Activated CD4-positive, alpha-beta memory T cell treated with anti-CD3 and anti-CD28 coated beads, Interleukin-2, amount 10 ng/mL, durations not matched to agents 7 days and 5 days (primary cell): Measurements from ENCODE around the gene KIDINS220. TPM values are rescaled to one million over a fixed set of nuclear protein-coding genes. Genes with fewer than 3 reads are reported as not detected.

ENCODE experiments used
- CTCF ChIA-PET: fragments of 350-600 bp; sonication (Branson Sonifier 250); formaldehyde crosslinking; loops from one replicate; lab custom pipeline; 2021; ENCODE audit warnings: antibody characterized with exemption, inconsistent platforms; lab: Charles Lee
- POLR2A ChIA-PET: fragments of 350-600 bp; sonication (Branson Sonifier 250); formaldehyde crosslinking; loops from one replicate; lab custom pipeline; 2021; ENCODE audit warnings: antibody characterized with exemption; lab: Charles Lee
- DNase-seq: peaks from one replicate; pipeline ENCODE4 v3.0.0-alpha.2; 2020
- H3K27ac Mint-ChIP-seq: one replicate; pipeline ENCODE4 v1.8.0; 2021; ENCODE audit warnings: mild to moderate bottlenecking, mixed read lengths
- H3K27me3 Mint-ChIP-seq: one replicate; pipeline ENCODE4 v1.8.0; 2021; ENCODE audit warnings: mixed read lengths
- H3K36me3 Mint-ChIP-seq: one replicate; pipeline ENCODE4 v1.8.0; 2021; ENCODE audit warnings: low read depth, mixed read lengths
- H3K4me1 Mint-ChIP-seq: one replicate; pipeline ENCODE4 v1.8.0; 2021; ENCODE audit warnings: mixed read lengths
- H3K4me3 Mint-ChIP-seq: one replicate; pipeline ENCODE4 v1.8.0; 2021; ENCODE audit warnings: mild to moderate bottlenecking, mixed read lengths
- H3K9me3 Mint-ChIP-seq: one replicate; pipeline ENCODE4 v1.8.0; 2021; ENCODE audit warnings: mixed read lengths
- total RNA-seq, 2 experiments: library from RNA; stranded (reverse); gene quantifications; one replicate each; pipeline ENCODE4 v1.2.3, GENCODE V29; 2021

Gene KIDINS220
- total RNA-seq, 2 experiments from 2014 or later = 33.4 to 35.1 TPM

DNA sequence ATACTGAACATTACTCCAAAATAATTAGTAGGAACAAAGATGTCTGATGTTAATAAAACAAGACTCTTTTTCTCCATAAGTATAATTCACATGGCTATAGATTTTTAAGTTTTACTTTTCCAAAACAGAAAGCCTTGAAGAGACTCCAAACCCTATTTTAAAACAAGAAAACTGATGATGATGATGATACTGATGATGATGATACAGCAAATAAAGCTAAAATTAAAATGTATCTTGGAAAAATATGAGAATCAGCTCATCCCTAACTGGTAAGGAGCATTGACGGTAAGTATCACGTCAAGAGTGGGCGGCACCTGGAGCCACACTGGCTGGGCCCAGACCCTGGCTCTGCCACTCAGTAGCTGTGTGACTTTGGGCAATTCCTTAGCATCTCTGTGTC, 116.0 kb downstream of the KIDINS220 start:
- no peak overlapping the region for H3K27ac Mint-ChIP-seq
- peaks cover 3% of the 10 kb centered on the region for H3K9me3 Mint-ChIP-seq
- no peak for DNase-seq
- no peak overlapping the region for H3K4me3 Mint-ChIP-seq
- H3K27me3 Mint-ChIP-seq = peaks cover 3% of the 10 kb centered on the region
- ChIA-PET CTCF (no interaction called here), POLR2A (no interaction called here)
- H3K36me3 Mint-ChIP-seq = no peaks in the 10 kb centered on the region
- H3K4me1 Mint-ChIP-seq = no peaks in the 10 kb centered on the region

DNA sequence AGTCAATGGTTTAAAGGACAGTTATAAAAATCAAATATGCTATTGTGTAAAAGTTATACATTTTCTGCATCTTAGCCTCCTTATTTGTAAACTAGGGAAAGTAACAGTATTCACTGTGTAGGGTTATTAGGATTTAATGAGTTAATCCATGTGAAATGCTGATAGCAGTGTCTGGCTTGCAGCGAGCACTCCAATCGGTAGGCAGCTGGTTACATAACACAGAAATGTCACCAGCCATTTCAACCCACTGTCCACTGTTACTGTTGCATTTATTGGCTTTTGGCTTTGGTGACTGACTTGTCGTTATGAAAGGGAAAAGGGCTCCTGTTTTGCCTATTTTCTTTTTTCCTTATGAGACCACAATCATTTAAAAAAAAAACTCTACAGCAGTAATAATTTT, 116.7 kb downstream of the KIDINS220 start:
- POLR2A ChIA-PET = no interaction called here
- no peak for DNase-seq
- Mint-ChIP-seq H3K27me3 (peaks cover 7% of the 10 kb centered on the region), H3K36me3 (peaks cover 5% of the 10 kb centered on the region), H3K9me3 (peaks cover 9% of the 10 kb centered on the region), H3K27ac (no peak overlapping the region), H3K4me3 (no peak overlapping the region), H3K4me1 (no peaks in the 10 kb centered on the region)
- CTCF ChIA-PET = no interaction called here

DNA sequence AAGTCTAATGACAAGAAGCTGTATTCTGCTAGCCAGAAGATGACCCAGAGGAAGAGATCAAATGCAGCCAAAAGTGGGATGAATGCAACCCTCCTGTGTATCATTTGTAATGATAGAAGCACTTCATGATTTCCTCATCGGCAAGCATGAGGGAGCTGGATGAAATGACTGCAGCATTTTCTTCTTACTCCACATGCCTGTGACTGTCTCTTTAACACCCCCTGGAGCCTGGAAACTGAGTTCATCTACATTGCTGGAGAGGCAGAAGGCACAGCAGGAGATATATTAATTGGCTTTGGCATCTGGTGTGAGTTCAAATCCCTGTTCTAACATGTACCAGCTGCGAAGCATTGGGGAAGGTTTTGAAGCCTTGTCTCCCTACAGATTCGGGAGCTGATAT, 117.9 kb downstream of the KIDINS220 start:
- ChIA-PET POLR2A (no interaction called here), CTCF (no interaction called here)
- Mint-ChIP-seq H3K4me1 (no peaks in the 10 kb centered on the region), H3K27ac (no peak overlapping the region), H3K4me3 (no peak overlapping the region), H3K27me3 (peaks cover 7% of the 10 kb centered on the region), H3K36me3 (peaks cover 6% of the 10 kb centered on the region), H3K9me3 (peaks cover 14% of the 10 kb centered on the region)
- no peak for DNase-seq

DNA sequence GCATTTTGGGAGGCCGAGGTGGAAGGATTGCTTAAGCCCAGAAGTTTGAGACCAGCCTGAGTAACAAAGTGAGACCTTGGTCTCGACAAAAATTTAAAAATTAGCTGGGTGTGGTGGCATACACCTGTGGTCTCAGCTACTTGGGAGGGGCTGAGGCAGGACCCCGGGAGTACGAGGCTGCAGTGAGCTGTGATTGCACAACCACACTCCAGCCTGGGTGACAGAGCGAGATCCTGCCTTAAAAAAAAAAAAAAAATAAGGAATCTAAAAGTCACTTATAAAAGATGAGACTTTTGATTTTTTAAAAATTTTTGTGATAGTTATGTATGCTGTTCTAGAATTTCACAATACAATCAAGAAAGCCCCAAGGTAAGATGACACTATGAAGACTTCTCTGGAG, 122.4 kb downstream of the KIDINS220 start:
- Mint-ChIP-seq H3K36me3 (peaks cover 6% of the 10 kb centered on the region), H3K27me3 (peaks cover 7% of the 10 kb centered on the region), H3K9me3 (peaks cover 14% of the 10 kb centered on the region), H3K4me3 (no peak overlapping the region), H3K4me1 (no peaks in the 10 kb centered on the region), H3K27ac (no peak overlapping the region)
- POLR2A ChIA-PET = no interaction called here
- no peak for DNase-seq
- CTCF ChIA-PET = interaction anchor here (1.2 kb wide), 1 partner anchor 20 kb away, joined by 3 read pairs; no protein-coding TSS in a partner anchor

DNA sequence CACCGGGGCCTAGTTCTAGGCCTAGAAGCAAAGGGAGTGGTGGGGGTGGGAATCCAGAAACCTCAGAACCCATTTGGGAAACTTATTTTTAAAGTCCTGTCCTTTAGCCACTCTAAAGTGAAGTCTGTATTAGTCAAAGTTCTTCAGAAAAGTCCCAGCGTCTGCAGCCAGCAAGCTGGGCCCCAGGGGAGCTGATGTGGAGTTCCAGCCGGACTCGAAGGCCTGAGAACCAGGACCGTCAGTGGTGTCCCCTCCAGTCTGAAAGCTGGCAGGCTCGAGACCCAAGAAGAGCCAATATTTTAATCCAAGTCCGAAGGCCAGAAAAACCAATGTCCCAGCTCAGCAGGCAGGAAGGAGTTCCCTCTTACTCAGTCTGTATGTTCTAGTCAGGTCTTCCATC, 123.1 kb downstream of the KIDINS220 start:
- POLR2A ChIA-PET = no interaction called here
- peaks cover 14% of the 10 kb centered on the region for H3K9me3 Mint-ChIP-seq
- H3K4me1 Mint-ChIP-seq = no peaks in the 10 kb centered on the region
- H3K27ac Mint-ChIP-seq = no peak overlapping the region
- no peak for DNase-seq
- peaks cover 6% of the 10 kb centered on the region for H3K36me3 Mint-ChIP-seq
- peaks cover 7% of the 10 kb centered on the region for H3K27me3 Mint-ChIP-seq
- H3K4me3 Mint-ChIP-seq = no peak overlapping the region
- CTCF ChIA-PET = interaction anchor here (1.2 kb wide), 1 partner anchor 21 kb away, joined by 3 read pairs; no protein-coding TSS in a partner anchor

DNA sequence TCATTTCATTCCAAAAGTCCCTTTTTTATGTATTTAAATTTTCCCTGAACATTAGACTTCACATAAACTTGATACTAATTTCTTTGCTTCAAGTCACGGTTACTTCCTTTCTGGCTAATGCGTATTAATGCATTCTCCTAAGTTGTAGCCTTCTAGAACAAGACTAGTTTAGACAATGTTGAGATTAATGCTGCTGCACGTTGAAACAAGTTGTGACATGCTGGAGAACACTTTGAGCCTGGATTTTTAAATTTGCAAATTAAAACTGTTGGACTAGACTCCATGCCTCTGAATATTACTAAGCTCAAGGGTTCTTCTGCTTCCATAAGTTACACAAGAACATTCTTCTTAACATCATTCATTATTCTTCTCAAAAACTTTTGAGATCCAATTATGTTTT, 126.5 kb downstream of the KIDINS220 start:
- peaks cover 7% of the 10 kb centered on the region for H3K9me3 Mint-ChIP-seq

DNA sequence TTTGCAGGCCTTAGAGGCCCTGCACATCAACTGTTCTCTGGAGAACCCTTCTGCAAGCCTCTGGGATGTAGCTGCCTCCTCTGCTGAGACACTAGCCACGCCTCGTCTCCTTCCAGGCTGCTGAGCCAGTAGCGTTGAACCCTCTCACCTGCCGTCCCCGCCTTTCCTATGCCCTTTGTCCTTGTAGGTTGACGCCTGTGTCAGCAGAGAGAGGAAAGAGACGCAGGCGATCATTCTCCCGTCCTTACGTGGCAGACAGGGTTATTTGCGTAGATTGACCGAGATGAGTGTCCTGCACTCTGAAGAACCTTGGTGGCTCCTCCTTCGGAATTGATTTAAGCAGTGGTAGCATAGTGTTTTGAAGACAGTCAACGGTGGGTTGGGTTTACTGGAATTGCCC, 127.8 kb downstream of the KIDINS220 start:
- peaks cover 1% of the 10 kb centered on the region for H3K9me3 Mint-ChIP-seq
- ChIA-PET CTCF (no interaction called here), POLR2A (no interaction called here)
- no peak overlapping the region for H3K27ac Mint-ChIP-seq
- DNase-seq = no peak
- peaks cover 3% of the 10 kb centered on the region for H3K4me1 Mint-ChIP-seq
- H3K27me3 Mint-ChIP-seq = no peaks in the 10 kb centered on the region
- H3K4me3 Mint-ChIP-seq = no peak overlapping the region
- no peaks in the 10 kb centered on the region for H3K36me3 Mint-ChIP-seq

More for the DNA sequence above, 126.5 kb downstream of the KIDINS220 start:
- no peak overlapping the region for H3K27ac Mint-ChIP-seq
- DNase-seq = no peak
- H3K4me1 Mint-ChIP-seq = peaks cover 3% of the 10 kb centered on the region
- ChIA-PET CTCF (no interaction called here), POLR2A (no interaction called here)
- peaks cover under 1% of the 10 kb centered on the region for H3K27me3 Mint-ChIP-seq
- peaks cover 3% of the 10 kb centered on the region for H3K36me3 Mint-ChIP-seq
- H3K4me3 Mint-ChIP-seq = no peak overlapping the region

DNA sequence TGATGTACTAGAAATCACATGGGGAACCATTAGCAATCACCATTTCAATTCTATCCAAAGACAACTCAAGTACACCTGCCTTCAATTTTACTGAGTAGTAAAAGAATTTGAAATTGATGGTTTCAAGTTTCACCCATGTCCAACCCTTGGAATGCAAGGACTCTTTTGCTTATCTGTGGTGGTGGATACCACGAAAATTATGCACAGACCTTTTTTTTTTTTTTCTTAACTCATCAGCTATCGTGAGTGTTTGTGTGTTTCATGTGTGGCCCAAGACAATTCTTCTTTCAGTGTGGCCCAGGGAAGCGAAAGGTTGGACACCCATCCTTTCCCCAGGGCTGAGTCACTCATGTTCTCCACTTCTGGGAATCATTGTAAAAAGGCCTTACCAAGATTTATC, 132.5 kb downstream of the KIDINS220 start:
- CTCF ChIA-PET = no interaction called here
- DNase-seq = no peak
- H3K4me1 Mint-ChIP-seq = peaks cover 3% of the 10 kb centered on the region
- no peaks in the 10 kb centered on the region for H3K9me3 Mint-ChIP-seq
- no peak overlapping the region for H3K27ac Mint-ChIP-seq
- no peaks in the 10 kb centered on the region for H3K36me3 Mint-ChIP-seq
- POLR2A ChIA-PET = no interaction called here
- H3K27me3 Mint-ChIP-seq = peaks cover 5% of the 10 kb centered on the region
- H3K4me3 Mint-ChIP-seq = no peak overlapping the region

DNA sequence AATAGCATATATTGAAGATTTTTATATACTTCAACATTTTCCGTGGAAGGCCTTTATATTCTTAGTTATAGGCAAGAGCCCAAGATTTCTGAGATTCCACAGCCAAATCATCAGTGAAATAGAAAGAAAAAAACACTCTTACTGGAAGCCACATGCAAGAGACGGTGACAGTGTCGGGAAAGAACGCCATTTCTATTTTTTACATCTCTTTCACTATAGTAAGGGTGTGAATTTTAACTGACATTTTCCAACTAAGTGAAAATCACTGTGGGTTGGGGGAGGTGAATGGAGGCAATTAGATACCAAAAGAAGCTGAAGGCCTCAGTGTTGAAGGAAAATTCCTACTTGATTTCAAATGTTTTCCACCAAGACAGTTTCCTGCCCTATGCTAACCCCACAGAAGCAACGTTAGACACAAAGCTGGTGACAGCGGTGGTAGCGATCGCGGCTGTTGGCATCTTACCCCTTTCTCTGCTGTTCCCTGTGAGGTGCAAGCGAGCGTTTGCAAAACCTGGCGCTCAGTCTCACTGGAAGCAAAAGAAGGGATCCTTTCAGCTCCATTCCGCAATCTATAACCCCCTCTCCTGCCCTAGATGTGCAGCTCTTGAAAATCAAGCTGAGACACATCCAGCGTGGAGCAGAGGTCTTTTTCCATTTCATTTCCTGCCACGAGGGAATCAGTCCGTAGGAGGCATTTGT, 135.6 kb downstream of the KIDINS220 start:
- ChIA-PET POLR2A (no interaction called here), CTCF (no interaction called here)
- H3K9me3 Mint-ChIP-seq = no peaks in the 10 kb centered on the region
- H3K36me3 Mint-ChIP-seq = no peaks in the 10 kb centered on the region
- no peak for DNase-seq
- peaks cover 5% of the 10 kb centered on the region for H3K27me3 Mint-ChIP-seq
- H3K27ac Mint-ChIP-seq = no peak overlapping the region
- H3K4me3 Mint-ChIP-seq = no peak overlapping the region
- no peaks in the 10 kb centered on the region for H3K4me1 Mint-ChIP-seq

DNA sequence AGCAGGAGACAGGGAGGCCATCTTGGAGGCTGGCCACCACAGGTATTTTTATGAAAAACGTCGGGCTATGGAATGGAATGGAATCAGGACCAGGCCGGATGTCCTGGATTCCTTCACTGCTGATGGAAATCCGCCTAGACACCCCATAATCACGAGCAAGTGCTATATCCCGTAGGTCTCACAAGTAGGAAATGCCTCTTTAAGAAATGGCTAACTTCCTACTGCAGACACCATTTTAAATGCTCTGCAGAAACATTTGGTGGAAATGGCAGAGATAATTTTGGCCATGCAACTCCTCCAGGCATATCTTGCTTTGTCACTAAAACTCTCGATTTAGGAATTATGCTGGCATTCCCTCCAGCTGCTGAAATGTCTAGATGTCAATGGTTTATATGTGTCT, 137.6 kb downstream of the KIDINS220 start:
- no peaks in the 10 kb centered on the region for H3K9me3 Mint-ChIP-seq
- DNase-seq = no peak
- ChIA-PET CTCF (interaction anchor here (1.1 kb wide), 1 partner anchor 9 kb away, joined by 3 read pairs; no protein-coding TSS in a partner anchor), POLR2A (no interaction called here)
- no peaks in the 10 kb centered on the region for H3K4me1 Mint-ChIP-seq
- H3K36me3 Mint-ChIP-seq = no peaks in the 10 kb centered on the region
- no peak overlapping the region for H3K4me3 Mint-ChIP-seq
- H3K27ac Mint-ChIP-seq = no peak overlapping the region
- peaks cover 5% of the 10 kb centered on the region for H3K27me3 Mint-ChIP-seq

DNA sequence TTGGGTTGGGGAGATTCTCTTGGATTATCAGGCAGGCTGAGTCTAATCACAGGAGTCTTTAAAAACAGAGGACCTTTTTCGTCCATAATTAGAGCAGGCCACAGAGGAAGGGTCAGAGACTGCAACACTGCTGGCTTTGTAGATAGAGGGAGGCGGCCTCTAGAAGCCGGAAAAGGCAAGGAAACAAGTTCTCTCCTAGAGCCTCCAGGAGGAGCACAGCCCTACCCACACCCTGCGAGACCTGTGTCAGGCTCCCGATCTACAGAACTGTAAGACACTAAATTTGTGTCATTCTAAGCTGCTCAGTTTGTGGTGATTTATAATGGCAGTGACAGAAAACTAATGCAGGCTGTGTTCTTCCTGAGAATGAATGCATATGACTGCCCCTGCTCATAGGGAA, 140.2 kb downstream of the KIDINS220 start:
- Mint-ChIP-seq H3K4me3 (no peak overlapping the region), H3K4me1 (peaks cover 5% of the 10 kb centered on the region), H3K27me3 (peaks cover 8% of the 10 kb centered on the region), H3K36me3 (no peaks in the 10 kb centered on the region), H3K27ac (no peak overlapping the region), H3K9me3 (no peaks in the 10 kb centered on the region)
- CTCF ChIA-PET = no interaction called here
- POLR2A ChIA-PET = no interaction called here
- no peak for DNase-seq

DNA sequence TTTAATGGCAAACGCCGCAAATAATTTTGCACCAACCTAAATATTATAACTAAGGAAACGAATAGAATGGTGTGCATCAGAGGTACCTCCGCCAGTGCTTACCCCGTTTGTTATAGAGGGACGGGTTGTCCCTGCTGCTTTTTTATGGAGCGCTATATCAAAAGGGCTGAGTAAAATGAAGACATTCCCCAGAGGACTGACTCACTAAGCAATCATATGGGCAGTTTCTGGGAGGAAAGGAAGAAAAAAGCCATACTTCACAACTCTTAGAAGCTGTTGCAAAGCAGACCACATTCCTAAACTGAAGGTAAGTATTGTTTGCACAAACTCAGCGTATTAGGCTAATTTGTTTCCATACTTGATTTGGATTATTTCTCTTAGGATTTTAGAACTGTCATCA, 142.7 kb downstream of the KIDINS220 start:
- POLR2A ChIA-PET = no interaction called here
- Mint-ChIP-seq H3K27ac (no peak overlapping the region), H3K4me1 (peaks cover 5% of the 10 kb centered on the region), H3K4me3 (no peak overlapping the region), H3K27me3 (peaks cover 21% of the 10 kb centered on the region), H3K9me3 (no peaks in the 10 kb centered on the region), H3K36me3 (no peaks in the 10 kb centered on the region)
- no peak for DNase-seq
- CTCF ChIA-PET = no interaction called here

DNA sequence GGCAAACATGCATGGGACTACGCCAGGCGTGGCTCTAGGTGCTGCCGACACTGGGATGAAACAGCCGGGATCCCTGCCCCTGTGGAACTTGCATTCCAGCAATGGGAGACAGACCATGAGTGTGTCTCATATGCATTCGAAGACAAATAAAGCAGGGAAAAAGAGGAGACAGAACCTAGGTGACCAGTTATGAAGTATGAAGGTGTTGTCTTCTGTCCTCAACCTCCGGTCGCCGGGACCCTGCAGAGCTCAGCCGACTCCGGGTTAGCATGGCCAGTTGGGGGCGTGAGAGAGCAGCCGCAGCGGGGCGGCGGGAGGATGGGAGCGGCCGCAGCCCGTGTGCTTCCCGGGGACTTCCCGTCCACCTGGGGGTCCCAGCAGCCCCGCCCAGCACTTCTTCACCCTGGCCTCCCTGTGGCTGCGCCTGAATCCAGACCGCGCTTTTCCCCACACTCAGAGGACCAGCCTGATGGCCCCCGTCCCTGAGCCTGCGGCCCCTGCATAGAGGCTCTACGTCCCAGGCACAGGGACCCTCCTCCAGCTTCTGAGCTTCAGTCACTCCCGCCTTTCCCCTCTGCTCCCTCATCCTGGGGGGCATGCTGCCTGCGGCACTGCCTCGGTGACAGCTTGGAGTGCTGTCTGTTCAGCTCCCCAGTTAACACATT, 144.1 kb downstream of the KIDINS220 start:
- peak; percentile 48 for DNase-seq
- CTCF ChIA-PET = interaction anchor here (0.6 to 1.5 kb wide), 11 partner anchors 9 to 1589 kb away, joined by 3 to 6 read pairs (median 3); partner anchors contain the start of gene ID2
- H3K27ac Mint-ChIP-seq = no peak overlapping the region
- peaks cover 22% of the 10 kb centered on the region for H3K27me3 Mint-ChIP-seq
- H3K9me3 Mint-ChIP-seq = no peaks in the 10 kb centered on the region
- H3K36me3 Mint-ChIP-seq = no peaks in the 10 kb centered on the region
- H3K4me1 Mint-ChIP-seq = peaks cover 5% of the 10 kb centered on the region
- POLR2A ChIA-PET = interaction anchor here (1.4 kb wide), 1 partner anchor 12 kb away, joined by 6 read pairs; the partner anchor contains the start of gene ID2
- H3K4me3 Mint-ChIP-seq = no peak overlapping the region
